HCT116 (cell line): ENCODE data around the gene PDIK1L.
"Not testable (repeated sequence)": the region's sequence is repeated elsewhere in the genome, so short reads cannot be mapped to it uniquely, and the experiment has no call there.

Experiments used
- EGR1 ChIP-seq: IDR thresholded peaks from 2 replicates; pipeline ENCODE4 v1.6.1; 2012; ENCODE audit warnings: low read depth
- ELF1 ChIP-seq: IDR thresholded peaks from 2 replicates; pipeline ENCODE4 v1.6.1; 2012; ENCODE audit warnings: low read depth, borderline replicate concordance
- POLR2A ChIP-seq: IDR thresholded peaks from 2 replicates; pipeline ENCODE4 v1.7.0; 2011; ENCODE audit warnings: borderline replicate concordance; ENCODE audit not compliant: insufficient read depth, insufficient read length; ENCODE audit errors: extremely low read depth
- POLR2AphosphoS5 ChIP-seq: IDR thresholded peaks from 2 replicates; pipeline ENCODE4 v1.6.1; 2011; ENCODE audit warnings: mild to moderate bottlenecking, low read depth, low read length, moderate library complexity
- REST ChIP-seq: IDR thresholded peaks from 2 replicates; pipeline ENCODE4 v1.6.1; 2012; ENCODE audit warnings: low read depth
- SP1 ChIP-seq: IDR thresholded peaks from 2 replicates; pipeline ENCODE4 v1.6.1; 2012; ENCODE audit warnings: low read depth
- TCF7L2 ChIP-seq: IDR thresholded peaks from 2 replicates; pipeline ENCODE4 v1.7.0; 2011; ENCODE audit warnings: borderline replicate concordance, inconsistent platforms; ENCODE audit not compliant: insufficient read depth, insufficient read length; ENCODE audit errors: extremely low read depth
- YY1 ChIP-seq: IDR thresholded peaks from 2 replicates; pipeline ENCODE4 v1.6.1; 2011; ENCODE audit warnings: low read length, low read depth, moderate library complexity, mild to moderate bottlenecking; ENCODE audit not compliant: insufficient replicate concordance; ENCODE audit errors: extremely low read depth
- ZNF274 ChIP-seq: fragments of 200-500 bp; sonication (Bioruptor generic); IDR thresholded peaks from 2 replicates; pipeline ENCODE4 v1.6.1; 2014; ENCODE audit warnings: mild to moderate bottlenecking, low read depth, low read length, inconsistent platforms
- TF ChIP-seq, protein P1 (sequence below), 3 experiments: fragments of 200-600 bp in 1 of 3; sonication (generic) in 1 of 3; IDR thresholded peaks in 2 of 3; conservative IDR thresholded peaks in 1 of 3; 2 replicates each; pipeline ENCODE4 v1.5.1; 2012 to 2017; ENCODE audit warnings: low read depth in 2 of 3, low read length in 2 of 3, antibody characterized with exemption in 1 of 3, borderline replicate concordance in 1 of 3, control low read depth in 1 of 3, mild to moderate bottlenecking in 1 of 3, mixed read lengths in 1 of 3, mixed run types in 1 of 3, moderate library complexity in 1 of 3; ENCODE audit not compliant: insufficient read depth in 1 of 3
- TF ChIP-seq, protein P2 (sequence below): IDR thresholded peaks from 2 replicates; pipeline ENCODE4 v1.6.1; 2012
- TF ChIP-seq, protein P3 (sequence below): IDR thresholded peaks from 2 replicates; pipeline ENCODE4 v1.6.1; 2012

DNA sequence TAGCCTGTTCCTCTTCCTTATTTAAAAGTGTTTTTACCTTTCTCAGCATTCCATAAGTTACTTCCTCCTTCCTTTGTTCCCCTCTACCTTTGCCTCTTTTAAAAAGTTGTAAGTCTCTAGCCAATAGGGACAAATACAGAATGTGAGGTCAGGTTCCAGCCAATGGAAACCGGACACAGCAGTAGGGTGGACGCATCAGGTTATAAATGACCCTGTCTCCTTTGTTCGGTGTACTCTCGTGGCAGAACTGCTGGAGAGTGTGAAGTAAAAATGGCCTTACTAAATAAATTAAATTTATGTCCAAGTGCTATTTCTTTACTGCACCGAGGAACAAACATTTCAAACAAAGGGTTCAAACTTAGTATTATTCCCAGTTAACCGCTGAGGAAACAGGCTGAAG, 18.1 kb upstream of the PDIK1L start:
- TF ChIP-seq, protein P1, sequence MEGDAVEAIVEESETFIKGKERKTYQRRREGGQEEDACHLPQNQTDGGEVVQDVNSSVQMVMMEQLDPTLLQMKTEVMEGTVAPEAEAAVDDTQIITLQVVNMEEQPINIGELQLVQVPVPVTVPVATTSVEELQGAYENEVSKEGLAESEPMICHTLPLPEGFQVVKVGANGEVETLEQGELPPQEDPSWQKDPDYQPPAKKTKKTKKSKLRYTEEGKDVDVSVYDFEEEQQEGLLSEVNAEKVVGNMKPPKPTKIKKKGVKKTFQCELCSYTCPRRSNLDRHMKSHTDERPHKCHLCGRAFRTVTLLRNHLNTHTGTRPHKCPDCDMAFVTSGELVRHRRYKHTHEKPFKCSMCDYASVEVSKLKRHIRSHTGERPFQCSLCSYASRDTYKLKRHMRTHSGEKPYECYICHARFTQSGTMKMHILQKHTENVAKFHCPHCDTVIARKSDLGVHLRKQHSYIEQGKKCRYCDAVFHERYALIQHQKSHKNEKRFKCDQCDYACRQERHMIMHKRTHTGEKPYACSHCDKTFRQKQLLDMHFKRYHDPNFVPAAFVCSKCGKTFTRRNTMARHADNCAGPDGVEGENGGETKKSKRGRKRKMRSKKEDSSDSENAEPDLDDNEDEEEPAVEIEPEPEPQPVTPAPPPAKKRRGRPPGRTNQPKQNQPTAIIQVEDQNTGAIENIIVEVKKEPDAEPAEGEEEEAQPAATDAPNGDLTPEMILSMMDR (IDR thresholded peaks at IDR 0.05 in 2 of 3, conservative IDR thresholded peaks at IDR 0.05 in 1 of 3; ENCODE audit: borderline replicate concordance in 1 of 3, insufficient read depth in 1 of 3, low read depth in 2 of 3, low read length in 2 of 3) = not testable (repeated sequence)
- not testable (repeated sequence) for TF ChIP-seq POLR2A, ZNF274, POLR2AphosphoS5, SP1, REST, EGR1, TCF7L2, YY1, ELF1
- TF ChIP-seq, protein P2, sequence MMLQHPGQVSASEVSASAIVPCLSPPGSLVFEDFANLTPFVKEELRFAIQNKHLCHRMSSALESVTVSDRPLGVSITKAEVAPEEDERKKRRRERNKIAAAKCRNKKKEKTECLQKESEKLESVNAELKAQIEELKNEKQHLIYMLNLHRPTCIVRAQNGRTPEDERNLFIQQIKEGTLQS = not testable (repeated sequence)
- TF ChIP-seq, protein P3, sequence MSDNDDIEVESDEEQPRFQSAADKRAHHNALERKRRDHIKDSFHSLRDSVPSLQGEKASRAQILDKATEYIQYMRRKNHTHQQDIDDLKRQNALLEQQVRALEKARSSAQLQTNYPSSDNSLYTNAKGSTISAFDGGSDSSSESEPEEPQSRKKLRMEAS = not testable (repeated sequence)
